Transverse colon (tissue), 4 donors: Measurements from ENCODE around the gene ATP6AP2.

Source experiments
- CTCF ChIP-seq, 5 experiments: fragments of 200-600 bp in 3 of 5; fragments of 450-650 bp in 2 of 5; sonication (generic) in 3 of 5; IDR thresholded peaks; 1 replicate in 2 of 5; 2 replicates in 3 of 5; pipeline ENCODE4 v1.5.1; 2016 to 2017; ENCODE audit warnings: antibody characterized with exemption in 5 of 5, inconsistent platforms in 3 of 5, mild to moderate bottlenecking in 2 of 5, moderate library complexity in 1 of 5
- EP300 ChIP-seq: sonication (generic); formaldehyde crosslinking; IDR thresholded peaks from one replicate; pipeline ENCODE4 v1.6.1; 2017; ENCODE audit warnings: antibody characterized with exemption, low read depth
- POLR2A ChIP-seq: fragments of 450-650 bp; IDR thresholded peaks from one replicate; pipeline ENCODE4 v1.6.1; 2016; ENCODE audit warnings: antibody characterized with exemption, mild to moderate bottlenecking, moderate library complexity
- POLR2AphosphoS5 ChIP-seq, 3 donors: sonication (generic); formaldehyde crosslinking; IDR thresholded peaks; one replicate each; pipeline ENCODE4 v1.6.1; 2016; ENCODE audit warnings: antibody characterized with exemption in 3 of 3

DNA sequence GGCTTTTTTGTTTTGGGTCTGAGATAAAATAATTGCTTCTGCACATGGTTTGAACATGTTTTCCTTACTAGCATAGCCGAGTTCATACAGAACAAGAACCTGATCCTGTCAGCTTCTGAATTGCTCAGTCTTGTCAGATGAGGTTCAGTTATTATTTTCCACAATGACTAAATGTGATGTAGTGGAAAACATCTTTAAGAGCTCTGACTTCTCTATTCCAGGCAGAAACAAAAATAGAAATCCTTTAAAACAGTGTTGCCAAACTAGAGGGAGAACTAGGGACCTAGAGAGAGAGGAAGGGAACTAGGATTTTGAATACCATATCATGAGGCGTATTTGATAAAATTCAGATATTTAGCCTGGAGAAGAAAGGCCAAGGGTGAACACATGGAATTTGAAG lies 2.0 kb downstream of the ATP6AP2 start:
- TF ChIP-seq CTCF (IDR thresholded peaks at IDR 0.05): no peak
- TF ChIP-seq POLR2A: no peak
- TF ChIP-seq EP300: no peak
- no peak for TF ChIP-seq POLR2AphosphoS5 (IDR thresholded peaks at IDR 0.05)
